ENCODE results near the gene HECTD4. TPM values are rescaled to one million over a fixed set of nuclear protein-coding genes. Genes with fewer than 3 reads are reported as not detected.
A peak's percentile ranks its signal among the peaks of the same experiment; 100 is the strongest.
"Not testable (repeated sequence)": the region's sequence is repeated elsewhere in the genome, so short reads cannot be mapped to it uniquely, and the experiment has no call there.

HECTD4 gene
- total RNA-seq, 2 donors from 2014 or later = 54.3 to 60.9 TPM

DNA sequence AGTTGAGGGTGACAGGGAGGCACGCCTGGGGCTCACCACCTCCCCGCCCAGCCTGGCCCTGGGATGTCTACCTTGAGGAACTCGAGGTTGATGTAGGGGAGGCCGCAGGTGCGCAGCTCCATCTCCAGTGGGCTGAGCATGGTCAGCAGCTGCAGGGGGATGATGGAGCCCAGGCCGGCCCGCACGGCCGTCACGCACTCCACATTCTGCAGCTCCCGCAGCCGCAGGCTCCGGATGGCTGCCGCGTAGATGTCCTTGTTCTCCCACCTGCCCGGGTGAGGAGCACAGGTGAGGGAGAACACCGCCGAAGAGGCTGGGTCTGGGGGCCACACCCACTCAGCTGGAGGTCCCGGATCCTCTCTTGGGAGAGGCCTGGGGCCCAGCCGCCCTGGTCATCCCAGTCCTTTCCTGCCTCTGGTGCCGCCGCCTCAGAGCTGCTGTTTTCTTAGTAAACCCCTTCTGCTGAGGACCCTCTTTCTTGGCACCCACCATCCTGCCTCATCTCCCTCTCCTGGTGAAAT, 218.7 kb downstream of the HECTD4 start:
- H3K9me3 ChIP-seq (ENCODE audit: control insufficient read depth, low read length, poor library complexity, severe bottlenecking) = no peaks in the 10 kb centered on the region

DNA sequence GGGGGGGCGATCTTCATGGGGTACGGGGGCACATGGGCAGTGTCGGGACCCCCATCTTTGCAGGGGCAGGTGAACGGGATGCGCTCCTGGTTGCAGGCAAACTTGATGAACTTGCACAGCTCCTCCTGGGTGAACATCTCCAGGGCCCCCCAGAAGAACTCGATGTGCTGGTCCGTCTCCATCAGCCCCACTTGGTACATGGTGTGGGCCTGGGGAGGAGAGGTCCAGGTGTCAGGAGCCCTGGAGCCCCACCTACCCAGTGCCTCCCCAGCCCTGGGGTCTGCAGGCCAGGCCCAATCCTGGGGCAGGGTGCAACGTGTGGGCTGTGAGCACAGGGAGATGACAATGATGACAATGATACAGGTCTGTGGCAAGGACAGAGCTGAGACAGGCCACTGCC, 219.2 kb downstream of the HECTD4 start:
- H3K27me3 Mint-ChIP-seq = no peaks in the 10 kb centered on the region
- peaks cover 2% of the 10 kb centered on the region for H3K36me3 Mint-ChIP-seq (ENCODE audit: low read depth)
- peaks cover 4% of the 10 kb centered on the region for H3K4me1 Mint-ChIP-seq
- H3K9me3 ChIP-seq (ENCODE audit: control insufficient read depth, low read length, poor library complexity, severe bottlenecking) = no peaks in the 10 kb centered on the region
- DNase-seq = no peak
- no peak overlapping the region for H3K4me3 Mint-ChIP-seq
- ATAC-seq = no peak
- H3K27ac Mint-ChIP-seq = no peak overlapping the region

More for the DNA sequence above, 218.7 kb downstream of the HECTD4 start:
- no peak for ATAC-seq
- H3K27ac Mint-ChIP-seq = no peak overlapping the region
- H3K27me3 Mint-ChIP-seq = no peaks in the 10 kb centered on the region
- no peak overlapping the region for H3K4me3 Mint-ChIP-seq
- DNase-seq = no peak
- peaks cover 4% of the 10 kb centered on the region for H3K4me1 Mint-ChIP-seq
- peaks cover 2% of the 10 kb centered on the region for H3K36me3 Mint-ChIP-seq (ENCODE audit: low read depth)

DNA sequence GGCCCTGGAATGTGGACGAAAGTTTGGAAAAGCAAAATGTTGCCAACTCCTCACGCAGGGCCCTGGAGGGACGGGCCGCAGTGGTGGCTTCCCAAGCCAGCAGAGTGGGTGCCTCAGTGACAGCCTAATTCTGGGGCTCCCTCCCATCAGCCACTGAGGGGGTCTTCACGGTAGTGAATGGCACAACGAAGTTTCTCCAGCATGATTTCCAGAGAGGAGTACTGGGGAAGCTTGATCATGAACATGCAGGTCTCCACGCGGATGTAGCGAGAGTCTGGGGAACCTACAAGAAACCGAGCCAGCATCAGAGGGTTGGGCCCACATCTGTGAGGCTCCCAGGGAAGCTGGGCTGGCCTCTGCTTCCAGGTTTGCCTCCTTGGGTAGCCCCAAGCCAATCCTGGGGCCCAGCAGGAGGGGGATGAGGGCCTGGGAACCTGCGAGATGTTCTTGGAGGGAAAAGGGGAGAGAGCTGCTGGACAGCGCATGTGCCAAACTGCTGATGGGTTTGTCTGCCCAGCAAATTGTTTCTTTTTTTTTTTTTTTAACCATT, 219.9 kb downstream of the HECTD4 start:
- Mint-ChIP-seq H3K4me1 (peaks cover 4% of the 10 kb centered on the region), H3K27ac (no peak overlapping the region), H3K27me3 (no peaks in the 10 kb centered on the region), H3K36me3 (ENCODE audit: low read depth) (peaks cover 3% of the 10 kb centered on the region), H3K4me3 (no peak overlapping the region)
- H3K9me3 ChIP-seq (ENCODE audit: control insufficient read depth, low read length, poor library complexity, severe bottlenecking) = peaks cover under 1% of the 10 kb centered on the region
- ATAC-seq (no peak), DNase-seq (no peak)

DNA sequence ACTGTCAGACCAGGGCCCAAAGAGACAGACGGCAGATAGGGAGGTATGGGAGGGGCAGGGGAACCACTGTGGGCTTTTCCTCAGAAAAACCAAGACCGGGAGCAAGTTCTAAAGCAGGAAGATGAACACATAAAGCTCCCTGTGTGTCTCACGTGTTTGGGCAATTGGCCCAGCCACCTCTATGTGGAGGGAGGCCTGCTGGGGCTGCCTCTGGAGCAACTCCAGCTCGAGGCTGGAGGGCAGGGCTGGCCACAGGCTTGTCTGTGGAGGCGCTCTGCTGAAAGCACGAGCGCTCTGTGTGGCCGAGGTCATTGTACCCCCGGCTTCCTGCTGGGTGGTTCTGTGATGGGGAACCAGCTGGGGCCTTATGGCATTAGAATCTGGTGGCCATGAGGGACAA, 220.5 kb downstream of the HECTD4 start:
- peaks cover 3% of the 10 kb centered on the region for H3K36me3 Mint-ChIP-seq (ENCODE audit: low read depth)
- peaks cover 4% of the 10 kb centered on the region for H3K4me1 Mint-ChIP-seq
- H3K27ac Mint-ChIP-seq = peak overlapping the region; percentile 53
- peaks cover 5% of the 10 kb centered on the region for H3K9me3 ChIP-seq (ENCODE audit: control insufficient read depth, low read length, poor library complexity, severe bottlenecking)
- no peak for DNase-seq
- no peaks in the 10 kb centered on the region for H3K27me3 Mint-ChIP-seq
- H3K4me3 Mint-ChIP-seq = no peak overlapping the region
- ATAC-seq = no peak

DNA sequence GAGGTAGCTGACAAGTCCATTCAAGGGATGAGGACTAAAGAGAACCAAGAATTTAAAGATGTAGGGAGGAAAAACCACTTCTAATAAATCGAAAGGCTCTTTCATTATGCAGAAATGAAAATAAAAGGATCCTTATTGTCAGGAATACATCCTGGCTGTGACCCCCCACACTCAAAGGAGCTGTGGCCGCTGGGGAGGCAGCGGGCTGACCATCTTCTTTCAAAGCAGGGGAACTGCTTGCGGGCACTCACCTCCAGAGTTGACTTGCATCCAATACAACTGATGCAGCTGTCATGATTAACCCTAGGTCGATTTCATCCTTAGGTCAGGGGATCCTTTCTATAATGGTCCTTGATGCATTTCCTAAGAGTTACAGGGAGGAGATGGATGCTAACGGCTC, 221.6 kb downstream of the HECTD4 start:
- H3K9me3 ChIP-seq (ENCODE audit: control insufficient read depth, low read length, poor library complexity, severe bottlenecking) = peaks cover 5% of the 10 kb centered on the region
- peaks cover 5% of the 10 kb centered on the region for H3K36me3 Mint-ChIP-seq (ENCODE audit: low read depth)
- H3K27me3 Mint-ChIP-seq = no peaks in the 10 kb centered on the region
- H3K4me3 Mint-ChIP-seq = no peak overlapping the region
- DNase-seq (no peak), ATAC-seq (no peak)
- peaks cover 4% of the 10 kb centered on the region for H3K4me1 Mint-ChIP-seq
- H3K27ac Mint-ChIP-seq = peak overlapping the region; percentile 53

DNA sequence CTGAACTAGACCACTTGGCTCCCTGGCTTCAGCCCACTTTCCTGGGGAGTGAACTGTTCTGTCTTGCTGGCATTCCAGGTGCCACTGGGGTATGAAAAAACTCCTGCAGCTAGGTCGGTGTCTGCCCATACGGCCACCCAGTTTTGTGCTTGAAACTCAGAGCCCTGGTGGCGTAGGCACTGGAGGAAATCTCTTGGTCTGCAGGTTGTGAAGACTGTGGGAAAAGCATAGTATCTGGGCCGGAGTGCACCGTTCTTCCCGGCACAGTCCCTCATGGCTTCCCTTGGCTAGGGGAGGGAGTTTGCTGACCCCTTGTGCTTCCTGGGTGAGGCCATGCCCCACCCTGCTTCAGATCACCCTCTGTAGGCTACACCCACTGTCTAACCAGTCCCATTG, 223.1 kb downstream of the HECTD4 start:
- H3K9me3 ChIP-seq (ENCODE audit: control insufficient read depth, low read length, poor library complexity, severe bottlenecking) = peaks cover 5% of the 10 kb centered on the region
- ATAC-seq = no peak
- Mint-ChIP-seq H3K27me3 (no peaks in the 10 kb centered on the region), H3K27ac (peak overlapping the region; percentile 92), H3K4me1 (peaks cover 4% of the 10 kb centered on the region), H3K36me3 (ENCODE audit: low read depth) (peaks cover 5% of the 10 kb centered on the region), H3K4me3 (no peak overlapping the region)
- DNase-seq = no peak

DNA sequence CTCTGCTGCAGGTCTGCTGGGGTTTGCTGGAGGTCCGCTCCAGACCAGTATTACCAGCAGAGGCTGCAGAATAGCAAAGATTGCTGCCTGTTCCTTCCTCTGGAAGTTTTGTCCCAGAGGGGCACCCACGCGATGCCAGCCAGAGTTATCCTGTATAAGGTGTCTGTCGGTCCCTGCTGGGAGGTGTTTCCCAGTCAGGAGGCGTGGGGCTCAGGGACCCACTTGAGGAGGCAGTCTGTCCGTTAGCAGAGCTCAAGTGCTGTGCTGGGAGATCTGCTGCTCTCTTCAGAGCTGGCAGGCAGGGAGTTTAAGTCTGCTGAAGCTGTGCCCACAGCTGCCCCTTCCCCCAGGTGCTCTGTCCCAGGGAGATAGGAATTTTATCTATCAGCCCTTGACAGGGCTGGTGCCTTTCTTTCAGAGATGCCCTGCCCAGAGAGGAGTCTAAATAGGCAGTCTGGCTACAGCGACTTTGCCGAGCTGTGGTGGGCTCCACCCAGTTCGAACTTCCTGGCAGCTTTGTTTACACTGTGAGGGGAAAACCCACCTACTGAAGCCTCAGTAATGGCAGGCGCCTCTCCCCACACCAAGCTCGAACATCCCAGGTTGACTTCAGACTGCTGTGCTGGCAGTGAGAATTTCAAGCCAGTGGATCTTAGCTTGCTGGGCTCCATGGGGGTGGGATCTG, 223.6 kb downstream of the HECTD4 start:
- not testable (repeated sequence) for H3K36me3 Mint-ChIP-seq (ENCODE audit: low read depth); H3K9me3 ChIP-seq (ENCODE audit: control insufficient read depth, low read length, poor library complexity, severe bottlenecking); H3K4me1 Mint-ChIP-seq; H3K27me3 Mint-ChIP-seq
- Mint-ChIP-seq H3K4me3 (peak overlapping the region; percentile 15), H3K27ac (peak overlapping the region; percentile 92)
- DNase-seq = peak in 1 of 3 donors; percentile 35
- peak; percentile 91 for ATAC-seq

DNA sequence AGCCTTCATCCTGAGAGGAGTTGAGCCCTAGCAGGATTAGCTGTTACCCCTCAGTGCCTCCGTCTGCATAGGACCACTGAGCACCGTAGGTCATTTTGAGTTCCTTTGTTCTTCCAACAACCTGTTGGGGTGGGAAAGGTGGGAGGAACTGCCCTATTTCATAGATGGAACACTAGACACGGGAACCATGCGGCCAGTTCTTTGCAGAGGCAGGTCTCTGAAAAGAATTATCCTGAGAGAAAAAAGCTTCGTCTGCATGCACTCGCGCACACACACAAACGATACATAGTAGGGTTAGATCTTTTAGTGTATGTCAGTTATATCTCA, 228.4 kb downstream of the HECTD4 start:
- Mint-ChIP-seq H3K4me3 (no peak overlapping the region), H3K27ac (no peak overlapping the region), H3K27me3 (no peaks in the 10 kb centered on the region), H3K4me1 (peaks cover 3% of the 10 kb centered on the region), H3K36me3 (ENCODE audit: low read depth) (peaks cover 13% of the 10 kb centered on the region)
- peaks cover 5% of the 10 kb centered on the region for H3K9me3 ChIP-seq (ENCODE audit: control insufficient read depth, low read length, poor library complexity, severe bottlenecking)
- ATAC-seq (no peak), DNase-seq (no peak)

DNA sequence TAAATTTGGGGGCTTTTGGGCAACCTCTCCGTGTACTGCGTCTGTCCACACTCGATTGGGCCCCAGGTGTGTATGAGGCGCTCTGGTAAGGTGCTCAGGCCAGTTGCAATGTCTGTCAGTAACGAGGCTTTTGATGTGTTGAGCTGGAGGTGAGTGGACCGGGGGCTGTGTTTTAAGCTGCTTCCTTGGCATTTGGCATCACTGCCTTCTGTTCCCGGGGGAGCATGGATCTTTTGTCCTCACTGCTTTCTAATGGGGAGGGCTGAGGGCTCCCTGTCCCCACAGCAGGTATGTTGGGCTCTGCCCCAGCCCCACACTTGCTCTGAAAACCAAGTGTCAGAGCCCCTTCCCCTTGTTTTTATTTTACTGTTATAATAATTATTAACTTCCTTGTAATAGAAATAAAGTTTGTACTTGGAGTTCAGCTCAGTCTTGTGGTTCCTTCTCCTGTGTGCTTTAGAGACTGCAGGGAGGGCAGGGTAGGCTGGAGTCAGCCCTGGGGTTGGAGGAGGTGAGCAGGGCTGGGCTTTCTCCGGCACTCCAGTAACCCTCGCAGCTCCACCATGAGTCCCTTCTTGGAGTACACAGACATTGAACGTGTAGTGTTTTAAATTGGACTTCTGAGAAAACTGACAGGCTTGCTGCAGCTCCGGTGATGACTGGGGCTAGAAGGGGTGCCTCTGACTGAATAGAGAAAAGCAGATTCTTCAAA, 228.9 kb downstream of the HECTD4 start:
- no peak overlapping the region for H3K4me3 Mint-ChIP-seq

DNA sequence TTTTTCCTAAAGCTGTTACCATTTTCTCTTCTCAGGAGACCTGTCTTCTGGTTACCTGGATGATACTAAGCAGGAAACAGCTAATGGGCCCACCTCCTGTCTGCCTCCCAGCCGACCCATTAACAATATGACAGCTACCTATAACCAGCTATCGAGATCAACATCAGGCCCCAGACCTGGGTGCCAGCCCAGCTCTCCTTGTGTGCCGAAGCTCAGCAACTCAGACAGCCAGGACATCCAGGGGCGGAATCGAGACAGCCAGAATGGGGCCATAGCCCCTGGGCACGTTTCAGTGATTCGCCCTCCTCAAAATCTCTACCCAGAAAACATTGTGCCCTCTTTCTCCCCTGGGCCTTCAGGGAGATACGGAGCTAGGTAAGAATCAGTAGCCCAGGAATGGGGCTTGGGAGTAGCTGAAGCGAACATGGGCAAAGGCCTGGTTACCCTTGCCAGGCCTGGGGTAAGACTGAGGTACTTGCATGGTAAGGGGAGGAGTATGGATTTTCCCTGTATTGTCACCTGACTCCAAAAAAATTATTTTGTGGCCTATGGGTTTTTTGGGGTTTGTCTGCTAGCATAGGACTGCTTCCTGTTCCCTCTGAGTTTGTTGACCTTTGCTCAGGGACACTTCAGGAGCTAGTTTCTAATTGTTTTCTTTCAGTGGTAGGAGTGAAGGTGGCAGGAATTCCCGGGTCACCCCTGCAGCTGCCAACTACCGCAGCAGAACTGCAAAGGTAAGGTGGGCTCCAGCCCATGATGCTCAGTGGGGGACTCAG, 230.3 kb downstream of the HECTD4 start:
- Mint-ChIP-seq H3K27ac (peak overlapping the region; percentile 44), H3K4me1 (peaks cover 3% of the 10 kb centered on the region), H3K27me3 (no peaks in the 10 kb centered on the region), H3K4me3 (no peak overlapping the region), H3K36me3 (ENCODE audit: low read depth) (peaks cover 11% of the 10 kb centered on the region)
- H3K9me3 ChIP-seq (ENCODE audit: control insufficient read depth, low read length, poor library complexity, severe bottlenecking) = peaks cover 1% of the 10 kb centered on the region
- no peak for ATAC-seq
- no peak for DNase-seq

More for the DNA sequence above, 228.9 kb downstream of the HECTD4 start:
- peaks cover 3% of the 10 kb centered on the region for H3K4me1 Mint-ChIP-seq
- H3K9me3 ChIP-seq (ENCODE audit: control insufficient read depth, low read length, poor library complexity, severe bottlenecking) = peaks cover 5% of the 10 kb centered on the region
- peak overlapping the region; percentile 44 for H3K27ac Mint-ChIP-seq
- no peak for DNase-seq
- ATAC-seq = no peak
- H3K27me3 Mint-ChIP-seq = no peaks in the 10 kb centered on the region
- H3K36me3 Mint-ChIP-seq (ENCODE audit: low read depth) = peaks cover 13% of the 10 kb centered on the region

DNA sequence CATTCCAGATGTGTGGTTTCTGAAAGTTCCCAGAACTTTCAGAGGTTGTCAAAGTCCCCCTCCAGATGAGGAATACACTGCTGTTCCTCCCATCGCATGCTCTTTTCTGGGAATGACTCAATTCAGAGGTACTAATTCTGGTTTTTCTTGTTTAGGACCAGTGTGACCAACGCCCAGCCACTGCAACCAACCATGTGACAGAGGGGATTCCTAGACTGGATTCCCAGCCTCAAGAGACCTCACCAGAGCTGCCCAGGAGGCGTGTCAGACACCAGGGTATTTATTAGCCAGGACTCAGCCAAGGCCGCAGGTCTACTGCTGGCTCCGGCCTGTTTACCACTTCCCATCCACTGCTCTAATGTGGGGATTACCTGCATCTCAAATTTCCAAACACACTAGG, 232.6 kb downstream of the HECTD4 start:
- H3K4me3 Mint-ChIP-seq = no peak overlapping the region
- H3K4me1 Mint-ChIP-seq = peaks cover 9% of the 10 kb centered on the region
- no peak overlapping the region for H3K27ac Mint-ChIP-seq
- no peaks in the 10 kb centered on the region for H3K27me3 Mint-ChIP-seq
- peaks cover 14% of the 10 kb centered on the region for H3K36me3 Mint-ChIP-seq (ENCODE audit: low read depth)
- DNase-seq = no peak
- no peak for ATAC-seq
- H3K9me3 ChIP-seq (ENCODE audit: control insufficient read depth, low read length, poor library complexity, severe bottlenecking) = no peaks in the 10 kb centered on the region

DNA sequence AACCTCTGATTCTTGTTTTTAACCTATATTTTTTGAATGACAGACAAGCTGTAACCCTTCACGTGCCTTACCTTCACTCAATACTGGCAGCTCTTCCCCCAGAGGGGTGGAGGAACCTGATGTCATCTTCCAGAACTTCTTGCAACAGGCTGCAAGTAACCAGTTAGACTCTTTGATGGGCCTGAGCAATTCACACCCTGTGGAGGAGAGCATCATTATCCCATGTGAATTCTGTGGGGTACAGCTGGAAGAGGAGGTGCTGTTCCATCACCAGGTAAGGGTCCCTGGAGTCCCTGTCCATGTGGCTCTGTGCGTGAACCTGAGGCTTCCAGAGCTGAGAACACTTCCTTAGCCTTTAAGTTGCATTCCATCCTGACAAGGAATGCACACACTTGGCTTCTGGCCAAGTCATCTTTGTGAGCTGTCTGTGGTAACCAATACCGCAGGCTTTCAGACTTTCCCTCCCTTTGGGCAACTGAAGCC, 234.2 kb downstream of the HECTD4 start:
- ATAC-seq (no peak), DNase-seq (no peak)
- peak overlapping the region; percentile 63 for H3K4me3 Mint-ChIP-seq
- no peaks in the 10 kb centered on the region for H3K27me3 Mint-ChIP-seq
- H3K9me3 ChIP-seq (ENCODE audit: control insufficient read depth, low read length, poor library complexity, severe bottlenecking) = no peaks in the 10 kb centered on the region
- peaks cover 14% of the 10 kb centered on the region for H3K36me3 Mint-ChIP-seq (ENCODE audit: low read depth)
- no peak overlapping the region for H3K27ac Mint-ChIP-seq
- peaks cover 9% of the 10 kb centered on the region for H3K4me1 Mint-ChIP-seq

DNA sequence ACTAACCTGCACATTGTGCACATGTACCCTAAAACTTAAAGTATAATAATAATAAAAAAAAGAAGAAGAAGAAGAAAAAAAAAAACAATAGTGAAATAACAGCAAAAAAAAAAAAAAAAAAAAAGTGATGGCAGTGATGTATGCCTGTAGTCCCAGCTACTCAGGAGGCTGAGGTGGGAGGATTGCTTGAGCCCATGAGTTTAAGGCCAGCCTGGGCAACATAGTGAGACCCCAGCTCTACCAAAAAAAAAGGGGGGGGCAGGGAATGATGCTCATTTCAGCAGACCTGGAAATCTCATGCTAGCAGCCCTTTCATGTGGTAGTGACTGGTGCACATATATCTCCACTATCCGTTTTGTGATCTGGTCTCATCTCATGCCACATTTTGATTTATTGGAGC, 236.1 kb downstream of the HECTD4 start:
- no peak overlapping the region for H3K27ac Mint-ChIP-seq
- no peaks in the 10 kb centered on the region for H3K27me3 Mint-ChIP-seq
- H3K36me3 Mint-ChIP-seq (ENCODE audit: low read depth) = peaks cover 5% of the 10 kb centered on the region
- H3K4me3 Mint-ChIP-seq = no peak overlapping the region
- H3K4me1 Mint-ChIP-seq = peaks cover 6% of the 10 kb centered on the region
- DNase-seq (no peak), ATAC-seq (no peak)
- H3K9me3 ChIP-seq (ENCODE audit: control insufficient read depth, low read length, poor library complexity, severe bottlenecking) = no peaks in the 10 kb centered on the region

All from T-helper 17 cell (primary cell).